GM23248 (cell line): ENCODE results near the gene PSME3IP1.

Experiments used
- EZH2 ChIP-seq: fragments of 200-600 bp; sonication (generic); IDR thresholded peaks from 2 replicates; pipeline ENCODE4 v1.6.1; 2018; ENCODE audit warnings: antibody characterized with exemption, mild to moderate bottlenecking; ENCODE audit not compliant: insufficient read depth, poor library complexity, severe bottlenecking
- EZH2phosphoT487 ChIP-seq: fragments of 200-600 bp; sonication (generic); IDR thresholded peaks from 2 replicates; pipeline ENCODE4 v1.6.1; 2018; ENCODE audit warnings: antibody characterized with exemption, moderate library complexity, mild to moderate bottlenecking, low read depth; ENCODE audit not compliant: insufficient read depth

DNA sequence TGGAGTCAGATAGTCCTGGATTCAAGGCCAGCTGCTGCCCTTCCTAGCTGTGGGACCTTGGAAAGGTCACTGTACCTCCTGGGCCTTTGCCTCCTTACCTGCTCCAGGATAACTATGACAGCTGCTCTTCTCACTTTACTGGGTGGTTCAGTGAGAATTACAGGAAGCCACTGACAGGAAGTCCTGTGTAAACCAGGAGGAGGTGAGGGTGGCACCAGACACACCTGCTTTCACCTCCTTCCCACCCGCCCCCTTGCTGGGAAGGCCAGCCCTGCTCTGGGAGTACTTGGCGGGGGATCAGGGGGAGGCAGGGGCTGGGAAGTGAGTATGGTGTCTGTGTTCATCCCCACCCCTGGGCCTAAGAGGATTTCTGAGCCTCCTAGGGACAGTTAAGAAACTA lies 50.9 kb downstream of the PSME3IP1 start:
- TF ChIP-seq EZH2phosphoT487 (no peak), EZH2 (no peak)
